HG03064 (cell line): ENCODE results near the gene MAPK11.

Experiments used
- ATAC-seq: cut with Tn5 transposase; IDR thresholded peaks from one replicate; pipeline ENCODE4 v1.9.1; 2021; ENCODE audit warnings: low read depth; ENCODE audit not compliant: unreplicated experiment

Gene MAPK11

DNA sequence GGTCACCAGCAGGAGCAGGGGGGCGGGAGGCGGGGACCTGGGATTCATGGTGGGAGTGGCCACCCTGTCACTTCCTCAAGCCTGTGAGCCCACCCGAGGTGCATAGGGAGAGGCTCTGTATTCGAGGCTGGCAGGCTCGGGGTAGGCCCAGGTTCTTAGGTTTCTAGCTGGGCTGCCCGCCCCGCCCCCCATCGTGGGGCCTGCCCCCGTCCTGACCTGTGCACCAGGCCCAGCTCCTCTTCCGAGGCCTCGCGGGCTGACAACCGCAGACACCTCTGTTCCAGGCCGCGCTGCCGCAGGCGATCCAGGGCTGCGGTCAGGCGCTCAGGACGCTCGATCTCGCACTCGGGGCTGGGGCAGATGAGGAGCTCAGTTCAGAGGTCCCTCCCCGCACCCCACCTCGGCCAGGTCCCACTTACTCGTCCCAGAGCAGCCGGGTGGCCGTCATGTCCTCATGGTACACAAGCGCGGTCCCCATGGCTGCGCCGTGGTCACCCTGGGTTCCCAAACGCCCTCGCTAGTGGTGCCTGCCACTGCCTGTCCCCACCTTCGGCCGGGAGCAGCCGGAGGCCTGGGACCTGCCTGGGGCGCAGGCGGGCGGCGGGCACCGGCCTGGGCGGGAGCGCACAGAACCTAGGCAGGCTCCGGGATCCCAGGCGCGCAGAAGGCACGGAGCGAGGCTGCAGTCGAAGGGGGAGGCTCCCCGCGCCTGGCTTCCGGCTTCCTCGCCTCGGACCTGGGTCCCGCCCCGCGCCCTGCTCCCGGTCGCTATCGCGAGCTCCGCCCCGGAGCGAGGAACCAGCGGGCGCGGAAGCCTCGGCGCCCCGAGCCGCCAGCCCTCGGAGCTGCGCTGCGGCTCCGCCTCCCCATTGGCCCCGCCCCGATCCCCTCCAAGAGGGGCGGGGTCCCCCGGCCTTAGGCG lies 19.4 kb downstream of the MAPK11 start, which contains the start of gene HDAC10:
Gene HDAC10, minus strand, starts transcription at position 711 of the 922 bp plus-strand sequence. Its CDS starts 233 bp downstream, at position 478.
- ATAC-seq = peak; percentile 42

DNA sequence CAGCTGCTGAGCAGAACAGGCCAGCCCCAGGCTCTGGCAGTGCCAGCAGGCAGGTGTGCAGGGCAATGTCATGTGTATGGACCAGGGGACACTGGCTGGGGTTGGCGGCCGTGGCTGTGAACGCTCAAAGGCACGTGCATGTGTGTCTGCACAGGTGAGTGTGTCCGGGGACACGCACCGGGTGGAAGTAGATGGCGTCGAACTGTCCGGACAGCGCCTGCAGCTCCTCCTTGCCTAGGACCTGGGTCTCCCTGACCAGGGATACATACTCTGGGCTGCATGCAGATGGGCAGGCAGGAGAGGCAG lies 20.0 kb downstream of the MAPK11 start:
- ATAC-seq = no peak

DNA sequence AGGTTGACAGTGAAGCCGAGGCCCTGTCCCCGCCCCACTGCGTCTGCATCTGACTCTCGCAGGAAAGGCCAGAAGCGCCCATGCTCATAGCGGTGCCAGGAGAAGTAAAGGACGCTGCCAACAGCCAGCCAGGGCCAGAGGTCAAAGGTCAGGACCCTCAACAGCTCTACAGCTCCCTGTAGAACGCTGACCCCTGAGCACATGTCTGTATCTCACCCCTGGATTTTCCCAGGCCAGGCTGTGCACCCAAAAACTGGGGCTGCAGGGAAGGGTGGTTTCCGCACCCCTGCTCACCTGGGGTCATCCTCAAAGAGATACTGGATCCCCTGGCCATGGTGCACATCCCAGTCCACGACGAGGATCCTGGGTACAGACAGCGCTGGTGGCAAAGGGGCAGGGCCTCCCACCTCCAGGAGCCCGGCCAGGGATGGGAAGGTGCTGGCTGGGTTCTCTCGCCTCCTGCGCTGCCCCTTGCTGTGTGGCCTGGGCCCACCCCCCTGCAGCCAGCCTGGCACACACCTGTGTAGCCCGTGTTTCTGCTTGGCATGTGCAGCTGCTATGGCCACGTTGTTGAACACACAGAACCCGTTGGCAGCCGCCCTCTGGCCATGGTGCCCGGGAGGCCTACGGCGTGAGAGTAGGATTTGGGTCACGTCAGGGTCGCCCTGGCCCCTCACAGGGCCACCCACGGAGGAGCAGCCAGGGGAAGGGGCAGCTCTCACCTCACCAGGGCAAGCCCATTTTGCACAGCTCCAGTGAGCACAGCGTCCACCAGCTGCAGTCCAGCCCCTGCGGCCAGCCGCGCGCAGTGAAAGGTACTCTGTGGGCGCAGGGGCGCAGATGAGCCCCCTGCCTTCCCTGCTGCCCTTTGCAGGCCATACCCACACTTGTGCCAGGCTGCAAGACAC lies 20.6 kb downstream of the MAPK11 start:
- no peak for ATAC-seq

DNA sequence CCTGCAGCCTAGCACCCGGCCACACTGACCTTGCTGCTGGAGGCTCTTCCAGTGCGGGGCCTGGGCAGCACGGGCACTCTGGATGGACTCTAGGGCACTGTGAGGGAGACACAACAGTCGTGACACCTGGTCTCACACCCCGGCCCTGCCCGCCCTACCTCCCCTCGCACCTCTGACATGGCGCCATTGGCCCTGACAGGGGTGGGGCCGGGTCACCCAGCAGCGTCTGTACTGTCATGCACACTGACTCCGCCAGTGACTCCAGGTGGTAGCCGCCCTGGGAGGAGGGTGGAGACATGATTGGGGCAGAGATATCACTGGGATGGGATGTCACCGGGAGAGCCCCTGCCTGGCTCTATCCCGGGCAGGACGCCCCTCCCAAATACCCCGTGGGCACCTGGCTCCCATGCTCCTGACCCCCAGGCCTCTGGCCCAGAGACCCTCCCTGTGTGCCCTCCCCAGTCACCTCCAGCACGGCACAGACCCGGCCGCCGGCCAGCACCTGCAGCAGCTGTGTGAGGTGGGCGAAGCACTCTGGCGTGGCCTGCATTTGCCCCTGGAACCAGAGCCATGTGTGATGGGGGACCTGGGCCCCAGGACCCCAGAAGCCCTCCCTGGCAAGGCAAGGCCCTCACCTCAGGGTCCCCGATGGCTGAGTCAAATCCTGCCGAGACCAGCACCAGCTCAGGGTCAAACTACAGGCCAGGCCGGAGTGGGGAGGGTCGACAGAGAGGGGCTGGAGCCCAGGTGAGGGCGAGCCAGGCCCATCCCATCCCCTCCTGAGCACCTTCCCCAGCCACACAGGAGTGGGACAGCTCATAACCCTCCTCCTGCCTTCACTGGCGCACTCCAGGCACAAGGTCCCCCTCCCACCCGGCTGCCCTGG lies 21.7 kb downstream of the MAPK11 start:
- no peak for ATAC-seq

DNA sequence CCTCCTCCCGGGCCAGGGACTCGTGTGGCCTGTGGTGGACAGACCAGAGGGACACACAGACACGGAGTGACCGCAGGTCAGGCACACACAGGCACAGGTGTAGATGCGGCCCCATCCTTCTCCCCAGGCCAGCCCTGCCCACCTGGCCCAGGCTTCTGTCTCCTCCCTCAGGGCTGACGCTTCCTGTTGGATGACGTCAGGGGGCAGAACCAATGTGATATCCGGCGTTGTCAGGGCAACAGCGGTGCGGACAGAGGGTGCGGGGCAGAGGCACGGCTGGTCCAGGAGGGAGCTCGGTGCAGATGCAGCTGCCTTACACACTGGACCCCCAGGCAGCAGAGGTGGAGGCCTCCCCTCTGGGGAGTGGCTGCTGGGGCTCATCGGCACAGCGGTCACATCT lies 22.4 kb downstream of the MAPK11 start:
- no peak for ATAC-seq

DNA sequence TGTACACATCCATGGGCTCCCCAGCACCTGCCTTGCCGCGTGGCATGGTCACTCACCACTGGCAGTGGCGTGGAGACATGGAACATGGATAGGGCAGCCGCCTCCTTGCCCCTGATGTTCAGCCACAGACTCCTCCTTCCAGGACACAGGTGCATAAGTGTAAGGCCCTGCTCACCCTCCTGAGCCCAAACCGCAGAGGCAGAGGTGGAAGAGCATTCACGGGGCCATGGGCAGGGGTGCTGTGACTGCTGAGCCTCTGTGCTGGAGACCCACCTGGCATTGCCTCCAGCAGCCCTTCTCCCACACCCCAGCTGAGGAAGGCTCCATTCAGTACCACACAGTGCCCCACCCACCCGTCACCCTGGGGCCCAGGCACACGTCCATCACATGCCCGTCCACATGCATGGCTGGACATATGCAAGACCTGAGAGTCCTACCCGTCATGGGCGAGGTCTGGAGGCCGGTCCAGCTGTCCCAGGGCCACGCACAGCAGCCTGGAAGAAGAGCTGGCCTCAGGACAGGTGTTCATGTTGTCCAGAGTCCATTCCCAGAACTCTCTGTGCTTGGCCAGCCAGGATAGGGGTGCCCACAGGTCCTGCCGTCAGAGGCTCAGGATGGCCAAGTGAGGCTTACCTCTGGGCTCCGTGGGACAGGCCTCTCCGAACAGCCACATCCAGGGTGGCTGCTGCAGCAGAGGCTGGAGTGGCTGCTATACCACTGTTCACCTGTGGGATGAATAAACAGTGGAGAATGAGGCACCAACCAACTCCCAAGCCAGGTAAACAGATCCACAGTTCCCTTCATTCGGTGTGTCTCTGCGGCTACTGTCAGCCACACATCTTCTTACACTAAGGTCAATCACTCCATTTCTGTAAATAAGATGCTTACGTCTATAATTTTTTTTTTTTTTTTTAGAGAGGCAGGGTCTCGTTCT lies 23.7 kb downstream of the MAPK11 start:
- no peak for ATAC-seq

DNA sequence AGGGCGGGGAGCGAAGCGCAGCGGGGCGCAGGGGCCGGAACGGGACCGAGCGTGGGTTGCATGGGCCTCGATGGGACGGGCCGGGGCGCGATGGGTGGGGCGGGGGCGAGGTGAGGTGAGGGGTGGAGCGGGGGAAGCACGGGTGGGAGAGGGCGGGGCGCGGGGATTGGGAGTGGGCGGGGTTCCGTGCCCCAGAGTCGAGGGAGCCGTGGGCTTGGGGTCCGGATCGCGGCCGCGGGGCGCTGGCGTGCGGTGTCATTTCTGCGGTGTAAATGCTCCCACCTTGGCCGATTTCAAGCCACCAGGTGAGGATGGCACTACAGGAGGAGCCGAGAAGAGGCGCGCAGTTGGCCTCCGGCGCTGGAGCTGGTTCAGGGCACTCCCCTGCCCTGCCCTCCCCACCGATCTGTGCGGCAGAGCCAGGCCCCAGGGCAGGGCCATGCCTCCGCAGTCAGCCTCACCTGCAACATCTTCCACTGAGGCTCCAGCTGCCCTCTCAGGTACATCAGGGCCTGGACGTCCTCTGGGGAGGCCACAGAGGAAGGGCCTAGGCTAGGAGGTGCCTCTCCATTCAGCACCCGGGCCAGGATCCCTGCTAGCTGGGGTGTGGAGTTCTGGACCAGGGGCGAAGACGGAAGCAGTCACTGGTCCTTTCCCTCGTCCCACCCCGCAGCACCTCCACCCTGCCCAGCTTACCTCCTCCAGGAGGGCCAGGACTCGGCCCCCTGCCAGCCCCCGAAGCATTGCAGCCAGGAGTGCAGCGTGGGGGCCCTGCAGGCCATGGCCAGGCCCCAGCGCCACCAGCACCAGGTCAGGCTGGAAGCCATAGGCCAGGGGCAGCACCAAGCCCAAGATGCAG lies 24.7 kb downstream of the MAPK11 start:
- ATAC-seq = no peak

DNA sequence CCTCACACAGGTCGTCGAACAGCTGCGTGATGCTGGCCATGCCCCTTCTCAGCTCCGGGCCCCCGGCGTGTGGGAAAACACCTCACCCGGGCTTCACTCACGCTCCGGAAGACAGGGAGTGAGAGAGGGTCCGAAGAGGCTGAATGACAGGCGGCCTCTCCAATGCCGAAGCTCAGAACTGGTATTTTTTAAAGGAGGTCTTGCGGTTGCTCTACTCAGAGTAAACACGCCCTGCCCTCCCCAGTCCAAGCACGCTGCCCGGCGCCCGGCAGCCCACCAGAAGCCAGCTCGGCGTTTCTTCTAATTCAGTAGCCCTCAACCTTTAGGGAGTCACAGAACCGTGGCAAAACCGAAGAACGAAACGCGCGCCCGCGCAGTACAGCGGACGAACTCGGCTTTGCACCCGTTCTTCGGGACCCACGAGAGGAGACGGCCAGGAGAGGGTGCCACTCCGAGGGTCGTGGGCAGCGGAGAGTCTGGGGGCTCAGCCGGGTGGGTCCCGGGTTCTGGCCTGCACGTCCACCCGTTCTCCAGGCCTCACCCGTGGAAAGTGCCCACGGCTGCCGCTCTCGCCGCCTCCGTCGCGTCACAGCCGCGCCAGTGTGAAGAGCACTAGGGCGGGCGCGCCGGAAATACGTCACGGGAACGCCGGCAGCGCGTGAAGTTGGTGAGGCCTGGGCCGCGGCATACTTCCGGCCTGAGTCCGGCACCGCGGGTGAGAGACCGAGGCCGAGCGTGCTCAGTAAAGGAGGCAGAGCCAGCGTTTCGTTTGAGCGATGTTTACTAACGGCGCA lies 25.6 kb downstream of the MAPK11 start, which contains the start of gene TUBGCP6:
Gene TUBGCP6, minus strand, starts transcription at position 604 of the 794 bp plus-strand sequence. Its CDS starts 564 bp downstream, at position 40.
- peak; percentile 63 for ATAC-seq

DNA sequence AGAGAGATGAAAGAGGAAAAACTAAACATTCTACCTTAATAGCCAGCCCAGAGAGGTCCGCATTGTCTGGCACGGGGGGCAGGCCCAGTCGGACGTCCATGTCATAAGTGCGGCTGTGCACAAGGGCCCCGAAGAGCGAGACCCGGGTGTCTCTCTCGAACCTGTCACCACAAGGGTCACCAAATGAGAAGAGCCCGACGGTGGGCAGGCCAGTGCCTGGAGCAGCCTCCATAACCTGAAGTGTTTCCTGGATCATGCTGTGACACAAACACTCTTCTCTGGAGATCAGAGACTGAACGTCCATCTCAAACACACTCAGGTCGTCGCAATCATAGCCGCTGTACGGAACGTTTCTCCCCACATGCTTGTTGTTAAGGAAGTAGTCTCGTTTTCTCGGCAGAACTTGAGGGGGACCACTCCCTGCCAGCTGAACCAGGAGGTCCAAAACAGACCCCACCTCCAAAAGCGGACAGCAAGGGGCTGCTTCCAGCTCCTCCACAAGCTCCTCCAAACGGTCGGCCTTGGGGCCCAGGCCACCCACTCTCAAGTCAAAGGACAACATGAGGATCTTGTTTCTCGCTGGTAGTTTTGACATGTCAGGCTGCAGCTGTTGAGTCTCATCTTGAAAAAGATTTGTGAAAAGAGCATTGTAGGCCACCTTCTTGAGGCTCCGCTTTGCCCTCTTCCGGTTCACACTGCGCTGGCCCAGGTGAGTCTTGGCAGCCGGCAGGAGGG lies 26.3 kb downstream of the MAPK11 start:
- no peak for ATAC-seq

DNA sequence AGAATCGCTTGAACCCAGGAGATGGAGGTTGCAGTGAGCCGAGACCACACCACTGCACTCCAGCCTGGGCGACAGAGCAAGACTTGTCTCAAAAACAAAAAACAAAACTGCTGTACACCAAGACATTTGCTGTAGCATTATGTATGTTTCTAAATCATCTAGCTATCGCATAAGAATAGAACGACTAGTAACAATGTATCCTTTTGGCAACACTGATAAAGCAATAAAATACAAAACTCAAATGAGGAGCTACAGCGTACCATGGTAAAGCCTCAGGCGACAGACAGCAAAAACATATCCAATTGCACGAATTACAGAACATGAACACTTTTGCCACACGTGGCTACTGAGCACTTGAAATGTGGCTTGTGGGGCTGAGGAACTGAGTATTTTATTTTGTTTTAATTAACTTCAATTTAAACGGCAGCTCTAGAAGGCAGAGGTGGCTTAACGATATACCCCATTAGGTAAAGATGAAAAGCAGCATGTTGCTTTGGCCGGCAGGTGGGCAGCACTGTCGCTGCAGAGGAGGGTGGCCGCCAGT lies 27.7 kb downstream of the MAPK11 start:
- no peak for ATAC-seq

DNA sequence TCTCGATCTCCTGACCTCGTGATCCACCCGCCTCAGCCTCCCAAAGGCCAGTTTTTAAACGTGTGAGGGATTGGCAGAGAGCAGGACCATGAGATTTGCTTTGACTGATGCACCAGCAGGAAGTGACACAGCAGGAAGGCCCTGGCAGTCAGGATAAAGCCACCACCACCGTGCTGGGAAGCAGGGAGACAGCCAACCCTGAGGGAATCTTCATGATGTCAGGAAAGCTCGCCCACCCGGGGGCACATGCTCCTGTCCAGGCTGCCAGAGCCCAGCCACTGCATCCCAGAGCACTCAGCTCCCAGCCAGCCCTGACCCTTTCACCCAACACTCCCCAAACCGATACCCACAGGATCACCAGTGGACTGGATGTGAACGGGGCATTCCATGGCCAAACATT lies 31.4 kb downstream of the MAPK11 start:
- no peak for ATAC-seq

DNA sequence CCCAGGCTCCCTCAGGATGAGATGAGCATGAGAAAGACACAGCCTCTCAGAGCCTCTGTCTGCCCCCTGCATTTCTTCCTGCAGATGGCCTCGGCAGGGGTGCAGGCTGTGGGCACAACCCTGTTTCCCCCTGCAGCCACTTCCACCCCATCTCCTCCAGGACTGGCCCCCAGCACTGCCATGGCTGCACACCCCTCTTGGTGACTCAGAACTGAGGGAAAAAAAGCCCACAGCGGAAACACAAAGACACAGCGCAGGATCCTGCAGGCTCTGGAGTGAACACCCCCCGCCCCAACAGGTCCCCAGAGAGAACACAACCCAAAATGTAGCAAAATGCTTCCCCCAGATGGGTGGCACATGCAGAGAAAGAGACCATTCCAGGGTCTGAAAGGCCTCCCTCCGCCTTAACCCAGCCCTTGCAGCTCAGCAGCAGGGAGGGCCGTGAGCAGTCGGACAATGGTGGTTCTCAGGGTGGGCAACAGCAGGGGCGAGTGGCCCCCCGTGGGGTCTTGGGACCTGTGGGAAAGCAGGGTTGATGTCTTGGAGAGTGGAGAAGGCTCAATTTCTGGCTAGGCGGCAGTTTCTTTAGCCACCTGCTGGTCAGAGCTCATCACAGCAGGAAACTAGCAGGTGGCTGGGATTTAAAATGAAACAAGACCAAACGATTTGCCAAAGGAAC lies 33.3 kb downstream of the MAPK11 start:
- no peak for ATAC-seq

DNA sequence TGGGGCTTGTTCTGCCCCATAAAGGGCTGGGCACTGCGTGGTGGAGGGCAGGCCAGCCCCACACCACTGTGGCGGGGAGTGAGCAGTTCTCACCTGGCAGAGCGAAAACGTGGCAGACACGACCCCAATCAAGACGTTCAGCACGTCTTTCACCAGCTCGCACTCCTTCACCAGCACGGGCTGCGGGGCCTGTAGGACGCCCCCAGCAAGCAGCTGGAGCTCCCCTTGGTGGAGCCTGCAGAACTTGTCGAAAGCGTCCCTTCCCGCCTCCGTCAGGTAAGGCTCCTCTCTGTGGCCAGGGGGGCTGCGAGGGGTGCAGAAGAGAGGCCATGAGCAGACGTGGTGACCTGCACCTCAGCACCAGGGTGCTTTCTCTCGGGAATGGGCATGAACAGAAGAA lies 37.0 kb downstream of the MAPK11 start:
- no peak for ATAC-seq

DNA sequence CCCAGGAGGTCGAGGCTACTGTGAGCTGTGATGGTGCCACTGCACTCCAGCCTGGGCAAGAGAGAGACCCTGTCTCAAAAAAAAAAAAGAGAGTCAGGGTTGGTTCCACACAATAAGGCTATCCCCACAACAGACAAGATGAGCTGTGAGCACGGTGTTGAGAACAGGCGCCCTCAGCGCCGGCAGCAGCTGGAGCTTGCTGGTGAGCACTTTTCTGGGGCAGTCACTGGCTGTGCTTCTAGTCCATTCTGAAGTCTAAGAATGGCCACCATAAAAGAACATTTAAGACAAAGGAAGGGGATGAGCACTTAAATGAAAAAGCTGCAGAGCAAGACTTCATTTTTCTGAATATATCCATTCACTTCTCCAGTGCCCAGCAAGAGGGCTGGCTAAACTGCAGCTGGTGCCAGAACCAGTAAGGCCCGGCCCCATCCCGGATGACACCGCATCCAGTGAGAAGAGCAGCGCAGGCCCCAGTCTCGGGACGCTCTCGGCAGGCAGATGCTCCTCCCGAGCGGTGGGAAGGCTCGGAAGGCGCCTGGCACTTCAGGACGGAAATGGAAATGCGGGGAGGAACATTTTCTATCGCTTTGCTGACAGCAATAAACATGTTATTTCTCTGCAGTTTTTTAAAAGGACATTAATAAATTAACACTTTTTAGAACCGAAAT lies 37.6 kb downstream of the MAPK11 start:
- no peak for ATAC-seq

DNA sequence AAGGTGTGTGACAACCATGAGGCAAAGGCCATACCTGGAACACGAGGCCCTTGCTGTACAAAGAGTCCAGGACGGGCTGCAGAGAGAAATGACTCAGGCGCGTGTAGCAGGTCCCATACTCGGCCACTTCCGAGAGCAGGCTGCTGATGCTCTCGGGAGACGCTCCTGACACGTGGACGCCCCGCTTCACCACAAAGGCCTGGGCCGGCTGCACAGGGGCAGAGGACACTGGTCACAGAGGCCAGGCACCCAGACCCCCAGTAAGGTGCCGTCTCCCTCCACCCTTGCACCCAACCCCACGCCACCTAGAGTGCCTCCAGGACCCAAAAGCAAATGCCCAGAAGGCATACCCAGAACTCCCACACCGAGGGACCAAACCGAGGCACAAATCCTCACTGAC lies 40.8 kb downstream of the MAPK11 start:
- no peak for ATAC-seq

DNA sequence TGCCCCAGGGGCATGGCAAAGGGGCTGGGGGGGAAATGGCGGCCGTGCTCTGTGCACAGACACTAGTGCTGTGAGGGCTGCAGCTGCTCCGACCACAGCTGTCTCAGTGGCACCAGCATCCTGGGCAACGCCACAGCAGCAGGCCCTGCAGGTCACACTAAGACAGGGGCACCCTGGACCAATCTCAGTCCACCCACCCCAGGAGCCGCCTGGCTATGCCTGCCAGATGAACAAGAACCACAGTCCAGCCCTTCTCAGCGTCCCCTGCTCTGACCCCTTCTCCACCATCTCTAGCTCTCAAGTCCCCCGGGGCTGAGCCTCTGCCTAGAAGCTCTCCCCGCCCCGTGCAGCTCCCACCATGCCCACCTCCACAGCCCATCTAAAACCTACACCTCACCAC lies 41.8 kb downstream of the MAPK11 start:
- no peak for ATAC-seq
